Peyer's patch (tissue), 4 donors: ENCODE data around the gene IRS1.

ENCODE experiments used
- POLR2A ChIP-seq, 2 donors: fragments of 450-650 bp; IDR thresholded peaks; one replicate each; pipeline ENCODE4 v1.5.1; 2017; ENCODE audit warnings: antibody characterized with exemption in 2 of 2, mild to moderate bottlenecking in 2 of 2, moderate library complexity in 2 of 2
- TF ChIP-seq, protein P1 (sequence below), 6 experiments: fragments of 450-650 bp in 4 of 6; fragments of 200-600 bp in 2 of 6; sonication (generic) in 1 of 6; IDR thresholded peaks; one replicate each; pipeline ENCODE4 v1.5.1; 2017 to 2019; ENCODE audit warnings: antibody characterized with exemption in 6 of 6, mild to moderate bottlenecking in 3 of 6, moderate library complexity in 1 of 6

DNA sequence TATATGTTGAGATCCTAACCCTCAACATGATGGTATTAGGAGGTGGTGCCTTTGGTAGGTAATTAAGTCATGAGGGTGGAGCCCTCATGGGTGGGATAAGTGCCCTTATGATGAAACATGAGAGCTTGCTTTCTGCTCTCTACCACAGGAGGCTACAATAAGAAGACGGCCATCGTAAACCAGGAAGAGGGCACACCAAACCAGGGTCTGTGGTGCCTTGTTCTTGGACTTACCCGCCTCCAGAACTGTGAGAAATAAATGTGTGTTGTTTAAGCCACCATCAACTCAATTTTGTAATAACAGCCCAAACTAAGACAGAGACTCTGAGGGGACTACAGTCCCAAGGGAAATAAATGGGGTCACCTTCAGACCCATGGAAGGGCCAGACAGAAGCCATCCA lies 52.3 kb downstream of the IRS1 start:
- TF ChIP-seq, protein P1, sequence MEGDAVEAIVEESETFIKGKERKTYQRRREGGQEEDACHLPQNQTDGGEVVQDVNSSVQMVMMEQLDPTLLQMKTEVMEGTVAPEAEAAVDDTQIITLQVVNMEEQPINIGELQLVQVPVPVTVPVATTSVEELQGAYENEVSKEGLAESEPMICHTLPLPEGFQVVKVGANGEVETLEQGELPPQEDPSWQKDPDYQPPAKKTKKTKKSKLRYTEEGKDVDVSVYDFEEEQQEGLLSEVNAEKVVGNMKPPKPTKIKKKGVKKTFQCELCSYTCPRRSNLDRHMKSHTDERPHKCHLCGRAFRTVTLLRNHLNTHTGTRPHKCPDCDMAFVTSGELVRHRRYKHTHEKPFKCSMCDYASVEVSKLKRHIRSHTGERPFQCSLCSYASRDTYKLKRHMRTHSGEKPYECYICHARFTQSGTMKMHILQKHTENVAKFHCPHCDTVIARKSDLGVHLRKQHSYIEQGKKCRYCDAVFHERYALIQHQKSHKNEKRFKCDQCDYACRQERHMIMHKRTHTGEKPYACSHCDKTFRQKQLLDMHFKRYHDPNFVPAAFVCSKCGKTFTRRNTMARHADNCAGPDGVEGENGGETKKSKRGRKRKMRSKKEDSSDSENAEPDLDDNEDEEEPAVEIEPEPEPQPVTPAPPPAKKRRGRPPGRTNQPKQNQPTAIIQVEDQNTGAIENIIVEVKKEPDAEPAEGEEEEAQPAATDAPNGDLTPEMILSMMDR (IDR thresholded peaks at IDR 0.05): no peak
- TF ChIP-seq POLR2A (IDR thresholded peaks at IDR 0.05): no peak
